ENCODE measurements around the gene ULK1.
A peak's percentile ranks its signal among the peaks of the same experiment; 100 is the strongest.

Gene ULK1

GRCh38 chr12:131892711-131893604 is 1.5 kb upstream of the ULK1 start:
- DNase-seq: no peak

DNA sequence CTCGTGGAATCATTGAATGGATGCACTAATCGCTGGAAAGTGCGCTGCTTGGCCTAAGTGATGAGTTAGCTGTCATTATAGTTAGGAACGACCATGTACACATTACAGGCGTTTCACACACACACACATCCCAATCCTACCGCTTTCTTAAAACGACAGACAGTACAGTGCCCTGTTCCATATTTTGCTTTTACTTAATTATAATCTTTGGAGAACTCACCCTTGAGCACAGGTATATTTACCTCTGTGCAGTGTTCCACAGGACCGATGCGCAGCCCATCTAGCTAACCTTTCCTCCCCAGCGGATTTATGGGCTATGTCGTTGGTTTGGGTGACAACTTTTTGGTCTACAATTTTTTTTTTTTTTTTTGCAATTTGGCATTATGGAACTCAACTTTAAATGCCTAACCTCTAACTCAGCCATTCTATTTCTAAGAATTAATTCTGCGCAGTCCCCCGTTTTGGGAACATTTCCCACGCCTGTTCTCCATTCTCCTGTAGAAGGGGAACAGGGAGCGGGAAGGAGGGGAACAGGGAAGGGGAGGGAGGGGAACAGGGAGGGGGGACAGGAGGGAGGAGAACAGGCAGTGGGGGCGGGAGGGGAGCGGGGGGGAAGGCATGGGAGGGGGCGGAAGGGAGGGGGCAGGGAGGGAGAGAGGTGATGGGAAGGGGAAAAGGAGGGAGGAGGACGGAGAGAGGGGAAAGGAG is 663 bp upstream of the ULK1 start:
- no peak for DNase-seq

DNA sequence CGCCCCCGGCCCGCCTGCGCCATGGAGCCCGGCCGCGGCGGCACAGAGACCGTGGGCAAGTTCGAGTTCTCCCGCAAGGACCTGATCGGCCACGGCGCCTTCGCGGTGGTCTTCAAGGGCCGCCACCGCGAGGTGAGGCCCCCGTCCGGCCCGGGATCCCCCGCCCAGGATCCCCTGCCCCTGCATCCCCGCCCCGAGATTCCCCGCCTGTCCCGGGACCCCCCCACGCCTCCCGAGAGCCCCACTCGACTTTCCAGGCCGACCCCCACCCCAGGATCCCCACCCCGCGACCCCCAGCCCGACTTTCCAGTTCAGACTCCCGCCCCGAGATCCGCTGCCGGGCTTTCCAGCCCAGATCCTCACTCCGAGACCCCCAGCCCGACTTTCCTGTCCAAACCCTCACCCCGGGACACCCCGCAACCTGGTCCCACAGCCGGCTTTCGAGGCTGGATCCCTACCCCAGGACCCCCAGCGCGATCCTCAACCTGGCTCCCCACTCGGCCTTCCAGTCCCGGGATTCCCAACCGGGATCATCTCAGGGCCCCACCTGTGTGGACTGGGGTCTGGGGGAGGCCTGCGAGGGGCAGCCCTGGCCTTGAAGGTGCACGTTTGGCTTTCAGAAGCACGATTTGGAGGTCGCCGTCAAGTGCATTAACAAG is 688 bp downstream of the ULK1 start:
- DNase-seq: no peak

GRCh38 chr12:131895640-131896079 is 1.2 kb downstream of the ULK1 start:
- peak in 1 of 5 donors; percentile 11 for DNase-seq

DNA sequence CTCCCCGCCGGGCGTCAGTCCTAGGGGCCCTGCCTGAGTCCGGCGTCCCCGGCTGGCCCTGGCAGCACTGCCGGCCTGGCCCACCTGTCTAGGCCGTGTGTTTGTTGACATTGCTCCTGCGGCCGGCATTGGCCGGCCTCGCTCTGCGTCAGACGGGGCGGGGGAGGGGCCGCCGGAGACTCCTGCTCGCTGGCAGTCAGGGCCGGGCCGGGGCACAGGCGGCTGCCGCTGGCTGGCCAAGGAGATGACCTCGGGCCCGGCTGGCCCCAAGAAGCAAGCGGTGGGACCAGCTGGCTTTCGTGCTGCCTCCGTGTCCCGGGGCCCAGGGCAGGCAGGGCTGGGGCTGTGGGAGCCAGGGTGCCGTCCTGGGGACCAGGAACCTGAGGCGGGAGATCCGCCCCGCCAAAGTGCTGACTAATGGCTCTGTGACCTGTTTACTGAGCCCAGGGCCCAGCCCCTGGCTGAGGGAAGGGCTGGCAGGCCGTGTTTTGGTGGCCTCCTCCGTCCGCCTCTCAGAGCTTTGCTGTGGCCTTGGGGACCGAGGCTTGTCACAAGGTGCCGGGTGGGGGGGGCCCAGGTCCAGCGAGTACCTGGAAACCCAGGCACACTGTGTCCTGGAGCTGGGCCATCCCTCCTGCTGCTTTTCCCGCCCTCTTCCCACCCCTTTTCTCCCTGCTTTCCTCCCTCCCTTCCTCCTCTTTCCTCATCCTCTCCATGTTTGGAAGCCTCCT is 1.8 kb downstream of the ULK1 start:
- peak; percentile 44 to 78 (median 58) for DNase-seq

- no peak for DNase-seq
Measured at GRCh38 chr12:131896811-131897270, 2.4 kb downstream of the ULK1 start.

DNA sequence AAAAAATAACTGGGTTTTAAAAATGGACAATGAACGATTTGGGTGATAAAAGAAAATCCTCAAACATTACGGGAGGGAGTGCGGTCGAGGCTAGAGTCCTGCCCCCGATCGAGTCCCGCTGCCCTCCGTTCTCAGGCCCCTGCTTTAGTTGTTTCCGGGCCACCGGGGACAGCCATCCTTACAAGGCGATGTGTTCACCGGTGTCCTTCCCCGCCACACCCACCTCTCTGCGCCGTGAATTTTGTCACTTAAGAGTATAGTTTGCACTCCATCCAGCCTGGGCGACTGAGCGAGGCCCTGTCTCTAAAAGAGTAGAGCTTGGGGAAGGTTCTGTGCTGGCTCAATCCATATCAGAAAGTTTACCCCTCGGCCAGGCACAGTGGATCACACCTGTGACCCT is 2.9 kb downstream of the ULK1 start:
- no peak for DNase-seq

DNA sequence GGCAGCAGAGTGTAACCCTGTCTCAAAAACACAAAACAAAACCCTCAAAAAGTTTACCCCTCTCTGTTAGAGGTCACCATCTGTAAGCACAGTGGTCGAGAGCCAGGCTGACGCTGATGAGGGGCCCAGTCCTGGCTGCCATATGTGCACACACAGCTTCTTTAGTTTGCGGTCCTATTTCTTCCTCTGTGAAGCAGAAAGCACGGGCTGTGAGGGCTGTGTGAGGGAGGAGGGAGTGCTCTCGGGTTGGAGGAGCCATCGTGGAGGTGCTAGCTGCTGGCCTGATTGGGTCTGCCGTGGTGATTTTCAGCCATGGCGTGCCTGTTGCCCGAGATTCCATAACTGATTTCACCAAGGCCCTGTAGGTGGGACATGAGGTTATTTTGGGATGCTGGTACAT is 3.5 kb downstream of the ULK1 start:
- DNase-seq: no peak

GRCh38 chr12:131900397-131900796 is 6.0 kb downstream of the ULK1 start:
- no peak for DNase-seq

GRCh38 chr12:131901431-131902331 is 7.3 kb downstream of the ULK1 start:
- no peak for DNase-seq

DNA sequence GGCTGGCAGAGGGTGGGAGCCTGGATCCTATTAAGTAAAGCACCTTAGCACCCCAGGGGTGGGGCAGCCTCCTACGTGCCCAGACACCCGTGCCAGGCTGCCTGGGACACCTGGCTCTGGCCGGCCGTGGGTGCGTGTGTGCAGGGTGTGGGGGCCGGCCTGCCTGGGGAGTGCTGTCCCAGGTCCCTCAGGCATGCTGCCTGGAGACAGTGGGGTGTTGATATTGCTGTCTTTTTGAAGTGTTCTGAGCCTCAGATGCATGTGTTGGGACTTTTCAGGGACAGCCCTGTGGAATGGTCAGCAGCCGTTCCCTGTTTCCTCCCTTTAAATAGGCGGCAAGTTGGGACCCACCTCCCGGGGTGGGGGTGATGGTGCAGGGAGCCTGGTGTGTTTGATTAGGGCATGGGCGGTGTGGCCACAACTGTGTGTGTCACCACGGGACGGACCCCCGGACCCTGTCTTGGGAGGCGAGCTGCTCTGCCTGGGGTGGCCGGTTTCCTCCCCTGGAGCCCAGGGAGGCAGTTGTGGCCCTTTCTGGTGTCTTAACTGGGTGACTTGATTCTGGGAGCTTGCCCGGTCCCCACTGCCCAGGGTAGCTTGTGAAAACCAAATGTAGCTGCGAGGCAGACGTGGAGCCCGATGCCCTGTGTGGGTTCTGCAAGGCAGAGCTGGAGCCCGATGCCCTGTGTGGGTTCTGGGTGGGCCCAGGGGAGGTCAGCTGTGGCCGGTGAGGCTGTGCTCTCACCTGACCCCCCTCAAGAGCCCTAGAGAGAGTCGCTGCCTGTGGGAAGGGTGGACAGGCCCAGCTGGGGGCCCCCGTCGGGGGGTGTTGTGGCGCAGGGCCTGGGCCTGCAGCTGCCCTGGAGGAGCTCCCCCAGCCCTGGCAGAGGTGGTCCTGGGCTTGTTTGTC is 8.2 kb downstream of the ULK1 start:
- no peak for DNase-seq

- DNase-seq: no peak
Measured at GRCh38 chr12:131903270-131904255, 9.1 kb downstream of the ULK1 start.

DNA sequence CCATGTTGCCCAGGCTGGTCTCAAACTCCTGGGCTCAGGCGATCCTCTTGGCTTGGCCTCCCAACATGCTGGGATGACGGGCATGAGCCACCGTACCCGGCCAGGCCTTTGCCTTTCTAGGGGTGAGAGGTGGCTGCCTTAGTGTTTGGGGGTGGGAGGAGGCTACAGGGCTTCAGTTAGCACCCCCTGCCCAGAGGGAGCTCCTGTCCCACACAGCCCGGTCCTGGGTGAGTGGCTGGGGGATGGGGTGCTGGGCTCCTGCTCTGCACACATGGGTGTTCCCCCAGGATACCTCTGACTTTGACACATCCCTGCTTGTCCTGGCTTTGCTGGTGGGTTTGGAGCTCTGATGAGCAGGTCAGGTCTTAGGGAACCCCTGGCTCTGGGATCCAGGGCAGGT is 9.9 kb downstream of the ULK1 start:
- no peak for DNase-seq

- no peak for DNase-seq
Measured at GRCh38 chr12:131905081-131905629, 10.7 kb downstream of the ULK1 start.

- no peak for DNase-seq
Measured at GRCh38 chr12:131905630-131906091, 11.2 kb downstream of the ULK1 start.

DNA sequence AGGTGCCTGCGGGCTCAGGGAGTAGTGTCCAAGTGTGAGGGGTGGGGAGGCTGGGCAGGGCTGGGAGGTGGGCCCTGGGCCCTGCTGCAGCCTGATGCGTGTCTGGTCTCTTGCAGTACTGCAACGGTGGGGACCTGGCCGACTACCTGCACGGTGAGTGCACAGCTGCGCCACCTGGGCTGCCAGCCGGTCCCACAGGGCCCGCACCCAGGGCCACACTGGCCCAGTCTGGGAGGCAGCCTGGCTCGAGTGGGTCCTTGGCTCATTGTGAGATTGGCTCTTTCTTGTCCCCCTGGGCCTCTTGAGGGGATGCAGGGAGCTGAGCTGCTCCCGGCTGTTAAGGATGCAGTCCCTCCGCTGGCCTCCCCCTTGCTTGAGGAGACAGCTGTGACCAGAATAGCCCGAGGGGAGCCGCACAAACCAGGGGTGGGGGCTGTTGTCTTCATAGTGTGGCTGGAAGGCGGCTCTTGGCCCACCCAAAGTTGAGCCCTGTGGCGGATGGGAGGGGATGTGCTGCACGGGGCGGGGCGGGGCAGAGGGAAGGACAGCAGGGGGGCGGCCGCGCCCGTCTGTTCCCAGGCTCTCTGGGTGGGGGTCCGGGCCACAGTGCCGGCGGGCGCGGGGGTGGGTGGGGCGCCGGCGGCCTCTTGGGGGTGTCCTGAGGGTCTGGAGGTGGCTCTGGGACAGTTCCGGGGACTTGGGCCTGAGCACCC is 13.1 kb downstream of the ULK1 start:
- no peak for DNase-seq

DNA sequence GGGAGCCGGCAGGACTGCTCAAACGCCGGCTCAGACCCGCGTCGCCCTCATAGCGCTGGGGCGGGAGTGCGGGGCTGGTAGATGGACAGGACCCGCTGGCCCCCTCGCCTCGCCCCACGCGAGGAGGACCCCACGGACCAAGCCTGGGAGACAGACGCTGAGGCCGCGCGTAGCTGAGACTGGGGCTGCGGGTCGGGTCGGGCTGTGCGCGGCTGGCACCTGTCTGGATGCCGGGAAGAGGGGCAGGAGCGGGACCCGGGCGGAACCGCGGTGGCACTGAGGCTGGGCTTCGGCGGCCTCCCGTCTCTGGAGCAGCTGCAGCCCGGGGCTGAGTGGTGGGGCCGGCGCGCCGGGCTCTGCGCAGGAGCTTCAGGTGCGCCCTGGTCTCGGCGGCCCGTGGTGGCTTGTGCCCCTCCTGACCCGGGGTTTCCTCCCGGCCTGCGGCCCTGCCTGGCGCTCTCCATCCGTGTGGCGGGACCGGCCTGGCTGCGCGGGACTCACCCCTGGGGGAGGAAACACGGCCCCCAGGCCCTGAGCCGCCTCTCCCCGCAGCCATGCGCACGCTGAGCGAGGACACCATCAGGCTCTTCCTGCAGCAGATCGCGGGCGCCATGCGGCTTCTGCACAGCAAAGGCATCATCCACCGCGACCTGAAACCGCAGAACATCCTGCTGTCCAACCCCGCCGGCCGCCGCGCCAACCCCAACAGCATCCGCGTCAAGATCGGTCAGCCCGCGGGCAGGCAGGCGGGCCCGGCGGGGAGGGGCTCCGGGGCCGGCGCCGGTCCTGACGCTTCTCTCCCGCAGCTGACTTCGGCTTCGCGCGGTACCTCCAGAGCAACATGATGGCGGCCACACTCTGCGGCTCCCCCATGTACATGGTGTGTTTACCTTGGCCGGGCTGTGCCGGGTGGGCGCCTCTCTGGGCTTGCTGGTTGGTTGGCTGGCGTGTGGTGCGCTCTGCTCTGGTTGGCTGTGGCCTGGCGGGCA is 14.0 kb downstream of the ULK1 start:
- DNase-seq: no peak
